T-cell (primary cell): ENCODE measurements around the gene TEX36. TPM values are rescaled to one million over a fixed set of nuclear protein-coding genes. Genes with fewer than 3 reads are reported as not detected.

Experiments
- ATAC-seq, 4 experiments: fragments of 200-7000 bp in 3 of 4; fragments of 150-1000 bp in 1 of 4; cut with Tn5 transposase; replicated peaks in 1 of 4; 1 replicate in 3 of 4; 2 replicates in 1 of 4; pipeline ENCODE4 v1.10.0; 2021; ENCODE audit warnings: moderate library complexity in 3 of 4, mild to moderate bottlenecking in 2 of 4, moderate number of reproducible peaks in 1 of 4
- CTCF ChIA-PET, 2 donors: fragments of 300-600 bp; sonication (Branson Sonifier 250); formaldehyde crosslinking; loops; one replicate each; lab custom pipeline; 2022; ENCODE audit warnings: antibody characterized with exemption in 2 of 2; lab: Charles Lee
- POLR2A ChIA-PET, 2 donors: fragments of 300-600 bp; sonication (Branson Sonifier 250); formaldehyde crosslinking; loops; one replicate each; lab custom pipeline; 2022; ENCODE audit warnings: antibody characterized with exemption in 2 of 2; lab: Charles Lee
- DNase-seq, 35 experiments: peaks; one replicate each; pipeline versions ENCODE4 v3.0.0 to v3.0.0-alpha.2; 2013 to 2023
- H3K27ac ChIP-seq: one replicate; pipeline ENCODE4 v1.5.1; 2013; ENCODE audit warnings: low read length
- H3K27me3 ChIP-seq, 2 experiments: replicated peaks in 1 of 2; 1 replicate in 1 of 2; 2 replicates in 1 of 2; pipeline versions ENCODE4 v1.6.1 to v1.7.0; 2013; ENCODE audit warnings: low read length in 1 of 2, mixed read lengths in 1 of 2; ENCODE audit not compliant: control insufficient read depth in 2 of 2, insufficient read depth in 2 of 2; ENCODE audit errors: extremely low read depth in 1 of 2
- H3K36me3 ChIP-seq, 2 donors: 1 replicate in 1 of 2; 2 replicates in 1 of 2; pipeline versions ENCODE4 v1.6.1 to v1.7.0; 2013; ENCODE audit warnings: low read length in 1 of 2; ENCODE audit not compliant: control insufficient read depth in 2 of 2, insufficient read depth in 1 of 2; ENCODE audit errors: extremely low read depth in 1 of 2
- H3K4me1 ChIP-seq, 2 experiments: 1 replicate in 1 of 2; 2 replicates in 1 of 2; pipeline versions ENCODE4 v1.6.1 to v1.7.0; 2013; ENCODE audit warnings: low read length in 2 of 2, mixed read lengths in 1 of 2; ENCODE audit not compliant: insufficient read depth in 2 of 2, control insufficient read depth in 1 of 2; ENCODE audit errors: extremely low read depth in 1 of 2
- H3K4me3 ChIP-seq, 2 donors: 1 replicate in 1 of 2; 2 replicates in 1 of 2; pipeline versions ENCODE4 v1.5.1 to v1.7.0; 2013; ENCODE audit warnings: mild to moderate bottlenecking in 2 of 2, low read length in 1 of 2, moderate library complexity in 1 of 2; ENCODE audit not compliant: control insufficient read depth in 1 of 2; ENCODE audit errors: extremely low read depth in 1 of 2
- H3K9me3 ChIP-seq: 2 replicates; pipeline ENCODE4 v1.7.0; 2013
- H3K27ac Mint-ChIP-seq, 2 donors: one replicate each; pipeline ENCODE4 v1.8.0; 2020 to 2021; ENCODE audit warnings: mild to moderate bottlenecking in 2 of 2, mixed read lengths in 2 of 2
- H3K27me3 Mint-ChIP-seq, 2 donors: one replicate each; pipeline ENCODE4 v1.8.0; 2021 to 2022; ENCODE audit warnings: mixed read lengths in 2 of 2
- H3K36me3 Mint-ChIP-seq: one replicate; pipeline ENCODE4 v1.8.0; 2021; ENCODE audit warnings: mixed read lengths
- H3K4me1 Mint-ChIP-seq, 3 donors: one replicate each; pipeline ENCODE4 v1.8.0; 2020 to 2022; ENCODE audit warnings: mixed read lengths in 3 of 3, mild to moderate bottlenecking in 1 of 3
- H3K4me3 Mint-ChIP-seq, 3 donors: one replicate each; pipeline ENCODE4 v1.8.0; 2020 to 2022; ENCODE audit warnings: mild to moderate bottlenecking in 3 of 3, mixed read lengths in 3 of 3, moderate library complexity in 3 of 3
- H3K9me3 Mint-ChIP-seq, 3 donors: one replicate each; pipeline ENCODE4 v1.8.0; 2020 to 2022; ENCODE audit warnings: mixed read lengths in 3 of 3
- WGBS: methylation state at CpG from one replicate; pipeline ENCODE4 v1.1.5; 2013; ENCODE audit warnings: missing lambda C conversion rate; ENCODE audit not compliant: insufficient coverage; 5-methylcytosine and 5-hydroxymethylcytosine counted together
- total RNA-seq, 35 experiments: library from RNA in 6 of 35; stranded (reverse) in 6 of 35; fragments of 120-200 nt in 1 of 35; gene quantifications; one replicate each; pipeline versions ENCODE4 v1.2.1 to v1.2.4 and lab custom pipeline; 2013 to 2026

The TEX36 gene
- total RNA-seq, 5 donors from 2014 or later (not counting 1 experiment from before 2014, with no cell fraction given) = not detected

DNA sequence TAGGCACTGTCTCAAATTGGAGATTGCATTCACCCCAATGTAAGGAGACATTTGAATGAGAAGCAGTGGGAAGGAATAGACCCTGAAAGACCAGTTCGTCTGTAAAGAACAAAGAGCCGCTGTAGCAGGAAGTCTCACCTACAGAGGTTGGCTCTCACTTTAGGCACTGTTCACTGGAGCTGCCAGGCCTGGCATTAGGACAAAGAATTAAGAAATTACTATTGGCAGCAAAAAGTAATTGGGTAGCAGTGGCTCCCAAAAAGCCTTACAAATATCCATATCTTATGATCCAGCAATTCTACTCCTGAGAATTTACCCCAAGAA lies 10.5 kb upstream of the TEX36 start:
- ATAC-seq (no peak), DNase-seq (no peak)
- Mint-ChIP-seq H3K36me3 (no peaks in the 10 kb centered on the region), H3K4me3 (no peak overlapping the region), H3K27ac (no peak overlapping the region), H3K9me3 (no peaks in the 10 kb centered on the region), H3K4me1 (peaks cover 3 to 11% (median 10%) of the 10 kb centered on the region in 3 donors), H3K27me3 (peaks cover 3 to 9% of the 10 kb centered on the region in 2 donors)
- POLR2A ChIA-PET = no interaction called here
- CTCF ChIA-PET = no interaction called here
- Histone ChIP-seq H3K36me3 (no peaks in the 10 kb centered on the region), H3K4me3 (no peak overlapping the region), H3K9me3 (no peaks in the 10 kb centered on the region), H3K27me3 (peaks cover 0 to 7% of the 10 kb centered on the region in 2 experiments), H3K4me1 (no peaks in the 10 kb centered on the region), H3K27ac (no peak overlapping the region)
- WGBS = 45% methylated on average over 2 of the region's 2 CpGs

GRCh38 chr10:125692601-125693523 lies 9.9 kb upstream of the TEX36 start:
- WGBS = 88% methylated on average over 7 of the region's 12 CpGs
- H3K27me3 Mint-ChIP-seq = peaks cover 3 to 9% of the 10 kb centered on the region in 2 donors
- no peak for DNase-seq
- no peaks in the 10 kb centered on the region for H3K9me3 Mint-ChIP-seq
- no peaks in the 10 kb centered on the region for H3K4me1 ChIP-seq
- H3K4me3 ChIP-seq = no peak overlapping the region
- H3K4me3 Mint-ChIP-seq = no peak overlapping the region
- peaks cover 0 to 6% of the 10 kb centered on the region in 2 experiments for H3K27me3 ChIP-seq
- no peaks in the 10 kb centered on the region for H3K36me3 Mint-ChIP-seq
- H3K27ac Mint-ChIP-seq = no peak overlapping the region
- CTCF ChIA-PET = no interaction called here
- POLR2A ChIA-PET = no interaction called here
- no peaks in the 10 kb centered on the region for H3K9me3 ChIP-seq
- no peak for ATAC-seq
- no peaks in the 10 kb centered on the region for H3K36me3 ChIP-seq
- H3K27ac ChIP-seq = no peak overlapping the region
- H3K4me1 Mint-ChIP-seq = peaks cover 3 to 11% (median 10%) of the 10 kb centered on the region in 3 donors

GRCh38 chr10:125692196-125692595 lies 9.2 kb upstream of the TEX36 start:
- Mint-ChIP-seq H3K9me3 (no peaks in the 10 kb centered on the region), H3K27me3 (peaks cover 3 to 9% of the 10 kb centered on the region in 2 donors), H3K4me1 (peaks cover 3 to 11% (median 10%) of the 10 kb centered on the region in 3 donors), H3K36me3 (no peaks in the 10 kb centered on the region), H3K27ac (peak overlapping the region in 1 of 2 donors; percentile 53), H3K4me3 (no peak overlapping the region)
- ChIA-PET POLR2A (no interaction called here), CTCF (no interaction called here)
- Histone ChIP-seq H3K4me3 (no peak overlapping the region), H3K36me3 (no peaks in the 10 kb centered on the region), H3K27ac (no peak overlapping the region), H3K27me3 (peaks cover 0 to 3% of the 10 kb centered on the region in 2 experiments), H3K9me3 (no peaks in the 10 kb centered on the region), H3K4me1 (no peaks in the 10 kb centered on the region)
- no CpG with 5 or more reads among the region's 3 CpGs for WGBS
- ATAC-seq = no peak
- DNase-seq = no peak

- CTCF ChIA-PET = no interaction called here
- peaks cover 3 to 9% of the 10 kb centered on the region in 2 donors for H3K27me3 Mint-ChIP-seq
- WGBS = 95% methylated on average over 4 of the region's 19 CpGs
Measured at GRCh38 chr10:125691160-125691981, 8.4 kb upstream of the TEX36 start.

GRCh38 chr10:125689955-125690569 lies 7.1 kb upstream of the TEX36 start:
- ChIA-PET POLR2A (no interaction called here), CTCF (no interaction called here)
- ATAC-seq (no peak), DNase-seq (no peak)
- no peak overlapping the region for H3K4me3 Mint-ChIP-seq
- Histone ChIP-seq H3K27ac (no peak overlapping the region), H3K36me3 (no peaks in the 10 kb centered on the region), H3K27me3 (peaks cover 0 to 6% of the 10 kb centered on the region in 2 experiments), H3K4me3 (no peak overlapping the region), H3K4me1 (no peaks in the 10 kb centered on the region), H3K9me3 (no peaks in the 10 kb centered on the region)
- no peaks in the 10 kb centered on the region for H3K9me3 Mint-ChIP-seq
- H3K36me3 Mint-ChIP-seq = no peaks in the 10 kb centered on the region
- H3K4me1 Mint-ChIP-seq = peaks cover 3 to 11% (median 10%) of the 10 kb centered on the region in 3 donors
- H3K27me3 Mint-ChIP-seq = peaks cover 2 to 12% of the 10 kb centered on the region in 2 donors
- WGBS = 84% methylated on average over 4 of the region's 8 CpGs
- H3K27ac Mint-ChIP-seq = no peak overlapping the region

More at GRCh38 chr10:125691160-125691981, 8.4 kb upstream of the TEX36 start:
- Histone ChIP-seq H3K27ac (no peak overlapping the region), H3K4me3 (no peak overlapping the region), H3K4me1 (no peaks in the 10 kb centered on the region), H3K27me3 (peaks cover 0 to 3% of the 10 kb centered on the region in 2 experiments), H3K36me3 (no peaks in the 10 kb centered on the region), H3K9me3 (no peaks in the 10 kb centered on the region)
- H3K4me1 Mint-ChIP-seq = peaks cover 3 to 11% (median 10%) of the 10 kb centered on the region in 3 donors
- no peak overlapping the region for H3K4me3 Mint-ChIP-seq
- H3K27ac Mint-ChIP-seq = no peak overlapping the region
- no peak for ATAC-seq
- no peaks in the 10 kb centered on the region for H3K9me3 Mint-ChIP-seq
- no peak for DNase-seq
- POLR2A ChIA-PET = no interaction called here
- no peaks in the 10 kb centered on the region for H3K36me3 Mint-ChIP-seq

GRCh38 chr10:125687507-125688185 lies 4.7 kb upstream of the TEX36 start:
- no peak overlapping the region for H3K4me3 Mint-ChIP-seq
- no peaks in the 10 kb centered on the region for H3K36me3 ChIP-seq
- 54% methylated on average over 2 of the region's 3 CpGs for WGBS
- peaks cover 13 to 21% of the 10 kb centered on the region in 2 donors for H3K27me3 Mint-ChIP-seq
- no peak for DNase-seq
- H3K9me3 ChIP-seq = no peaks in the 10 kb centered on the region
- ATAC-seq = no peak
- H3K9me3 Mint-ChIP-seq = no peaks in the 10 kb centered on the region
- CTCF ChIA-PET = no interaction called here
- no peaks in the 10 kb centered on the region for H3K4me1 ChIP-seq
- POLR2A ChIA-PET = no interaction called here
- no peak overlapping the region for H3K4me3 ChIP-seq
- H3K36me3 Mint-ChIP-seq = no peaks in the 10 kb centered on the region
- no peak overlapping the region for H3K27ac Mint-ChIP-seq
- H3K4me1 Mint-ChIP-seq = peaks cover 3 to 9% (median 7%) of the 10 kb centered on the region in 3 donors
- H3K27ac ChIP-seq = no peak overlapping the region
- H3K27me3 ChIP-seq = peaks cover 0 to 23% of the 10 kb centered on the region in 2 experiments
